Measurements from ENCODE around the gene LANCL1. TPM values are rescaled to one million over a fixed set of nuclear protein-coding genes. Genes with fewer than 3 reads are reported as not detected.

Gene LANCL1
- total and polyA plus RNA-seq, 2 donors from 2014 or later, result 28.0 to 47.4 TPM

DNA sequence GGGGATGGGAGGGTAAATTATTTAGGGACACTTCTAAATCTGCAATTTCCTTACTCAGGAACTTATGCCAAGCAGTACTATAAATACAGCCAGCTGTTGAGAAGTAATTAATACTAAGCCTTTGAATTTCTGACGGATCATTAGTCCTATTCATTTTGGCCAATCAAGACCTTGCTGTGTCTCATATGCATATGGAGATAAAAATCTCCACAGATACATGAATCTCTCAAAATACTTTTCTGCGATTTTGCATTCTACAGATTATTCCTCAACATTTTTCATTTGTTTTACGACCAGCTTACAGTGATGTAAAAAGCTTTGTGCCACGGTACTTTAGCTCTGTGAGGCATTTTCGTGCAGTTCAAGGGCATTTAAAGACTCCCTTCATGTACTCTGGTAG, 16.7 kb downstream of the LANCL1 start:
- FAIRE-seq, result no peak
- intact Hi-C loops (cut with DNase I), result no loop called here
- Histone ChIP-seq H3K27ac (ENCODE audit: low read depth in 2 of 2, low read length in 2 of 2) (no peak overlapping the region), H3K4me3 (ENCODE audit: low read length in 3 of 3) (no peak overlapping the region), H3K36me3 (ENCODE audit: control insufficient read depth in 2 of 3, insufficient read depth in 3 of 3, low read length in 3 of 3) (peaks cover 0 to 14% (median 7%) of the 10 kb centered on the region in 3 donors), H3K9me3 (ENCODE audit: control insufficient read depth in 2 of 3, insufficient read depth in 1 of 3, low read length in 3 of 3) (no peaks in the 10 kb centered on the region), H3K27me3 (ENCODE audit: control insufficient read depth, insufficient read depth, low read length) (no peaks in the 10 kb centered on the region), H3K9ac (ENCODE audit: low read length in 3 of 3) (no peak overlapping the region), H3K4me1 (ENCODE audit: control insufficient read depth in 2 of 3, insufficient read depth in 2 of 3, low read depth in 1 of 3, low read length in 3 of 3) (no peaks in the 10 kb centered on the region)
- no peak for DNase-seq
- TF ChIP-seq, protein P1, sequence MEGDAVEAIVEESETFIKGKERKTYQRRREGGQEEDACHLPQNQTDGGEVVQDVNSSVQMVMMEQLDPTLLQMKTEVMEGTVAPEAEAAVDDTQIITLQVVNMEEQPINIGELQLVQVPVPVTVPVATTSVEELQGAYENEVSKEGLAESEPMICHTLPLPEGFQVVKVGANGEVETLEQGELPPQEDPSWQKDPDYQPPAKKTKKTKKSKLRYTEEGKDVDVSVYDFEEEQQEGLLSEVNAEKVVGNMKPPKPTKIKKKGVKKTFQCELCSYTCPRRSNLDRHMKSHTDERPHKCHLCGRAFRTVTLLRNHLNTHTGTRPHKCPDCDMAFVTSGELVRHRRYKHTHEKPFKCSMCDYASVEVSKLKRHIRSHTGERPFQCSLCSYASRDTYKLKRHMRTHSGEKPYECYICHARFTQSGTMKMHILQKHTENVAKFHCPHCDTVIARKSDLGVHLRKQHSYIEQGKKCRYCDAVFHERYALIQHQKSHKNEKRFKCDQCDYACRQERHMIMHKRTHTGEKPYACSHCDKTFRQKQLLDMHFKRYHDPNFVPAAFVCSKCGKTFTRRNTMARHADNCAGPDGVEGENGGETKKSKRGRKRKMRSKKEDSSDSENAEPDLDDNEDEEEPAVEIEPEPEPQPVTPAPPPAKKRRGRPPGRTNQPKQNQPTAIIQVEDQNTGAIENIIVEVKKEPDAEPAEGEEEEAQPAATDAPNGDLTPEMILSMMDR (IDR thresholded peaks at IDR 0.05; ENCODE audit: borderline replicate concordance, extremely low read depth, insufficient read depth), result no peak

DNA sequence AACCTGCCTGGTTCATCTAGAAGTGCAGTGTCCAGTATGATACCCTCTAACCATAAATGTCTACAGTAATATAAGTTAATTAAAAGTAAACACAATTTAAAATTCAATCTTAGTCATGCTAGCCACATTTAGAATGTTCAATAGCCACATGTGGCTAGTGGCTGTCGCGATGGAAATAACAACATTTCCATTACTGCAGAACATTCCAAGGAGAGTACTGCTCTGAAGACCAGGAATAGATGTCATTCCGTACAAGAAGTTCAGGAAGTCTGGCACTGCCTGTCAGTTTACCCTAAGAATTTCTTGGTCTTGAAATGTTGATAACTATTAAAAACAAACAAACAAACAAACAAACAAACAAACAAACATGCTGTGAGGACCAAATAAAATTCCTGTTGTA, 17.2 kb downstream of the LANCL1 start:
- H3K9ac ChIP-seq (ENCODE audit: low read length in 3 of 3), result no peak overlapping the region
- intact Hi-C loops (cut with DNase I), result no loop called here
- no peak for FAIRE-seq
- H3K4me3 ChIP-seq (ENCODE audit: low read length in 3 of 3), result no peak overlapping the region
- peaks cover 3 to 15% (median 7%) of the 10 kb centered on the region in 3 donors for H3K36me3 ChIP-seq (ENCODE audit: control insufficient read depth in 2 of 3, insufficient read depth in 3 of 3, low read length in 3 of 3)
- H3K27ac ChIP-seq (ENCODE audit: low read depth in 2 of 2, low read length in 2 of 2), result no peak overlapping the region
- TF ChIP-seq, protein P1 (IDR thresholded peaks at IDR 0.05; ENCODE audit: borderline replicate concordance, extremely low read depth, insufficient read depth), result no peak
- no peaks in the 10 kb centered on the region for H3K9me3 ChIP-seq (ENCODE audit: control insufficient read depth in 2 of 3, insufficient read depth in 1 of 3, low read length in 3 of 3)
- no peaks in the 10 kb centered on the region for H3K4me1 ChIP-seq (ENCODE audit: control insufficient read depth in 2 of 3, insufficient read depth in 2 of 3, low read depth in 1 of 3, low read length in 3 of 3)
- no peak for DNase-seq
- no peaks in the 10 kb centered on the region for H3K27me3 ChIP-seq (ENCODE audit: control insufficient read depth, insufficient read depth, low read length)

DNA sequence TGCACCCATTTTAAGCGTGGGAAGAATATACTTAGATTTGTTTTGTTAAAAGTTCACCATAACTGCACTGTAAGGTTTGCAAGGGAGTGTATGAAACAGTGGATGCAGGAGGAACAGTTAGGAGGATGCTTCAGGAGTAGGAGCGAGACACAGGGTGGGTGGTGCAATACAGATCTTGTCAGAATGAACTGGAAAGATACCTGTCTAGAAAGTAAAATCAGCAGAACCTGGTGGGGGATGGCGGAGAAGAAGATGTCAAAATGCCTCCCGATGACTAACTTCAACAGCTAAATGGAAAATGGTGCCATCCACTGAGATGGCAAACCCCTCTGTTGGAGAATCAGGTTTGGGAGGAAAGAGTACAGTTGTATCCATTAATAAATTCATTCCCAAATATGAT, 18.2 kb downstream of the LANCL1 start:
- Histone ChIP-seq H3K27ac (ENCODE audit: low read depth in 2 of 2, low read length in 2 of 2) (no peak overlapping the region), H3K36me3 (ENCODE audit: control insufficient read depth in 2 of 3, insufficient read depth in 3 of 3, low read length in 3 of 3) (peaks cover 3 to 15% (median 14%) of the 10 kb centered on the region in 3 donors), H3K4me3 (ENCODE audit: low read length in 3 of 3) (no peak overlapping the region), H3K9ac (ENCODE audit: low read length in 3 of 3) (no peak overlapping the region), H3K9me3 (ENCODE audit: control insufficient read depth in 2 of 3, insufficient read depth in 1 of 3, low read length in 3 of 3) (no peaks in the 10 kb centered on the region), H3K4me1 (ENCODE audit: control insufficient read depth in 2 of 3, insufficient read depth in 2 of 3, low read depth in 1 of 3, low read length in 3 of 3) (no peaks in the 10 kb centered on the region), H3K27me3 (ENCODE audit: control insufficient read depth, insufficient read depth, low read length) (no peaks in the 10 kb centered on the region)
- intact Hi-C loops (cut with DNase I), result no loop called here
- FAIRE-seq, result no peak
- no peak for DNase-seq
- TF ChIP-seq, protein P1 (IDR thresholded peaks at IDR 0.05; ENCODE audit: borderline replicate concordance, extremely low read depth, insufficient read depth), result no peak

DNA sequence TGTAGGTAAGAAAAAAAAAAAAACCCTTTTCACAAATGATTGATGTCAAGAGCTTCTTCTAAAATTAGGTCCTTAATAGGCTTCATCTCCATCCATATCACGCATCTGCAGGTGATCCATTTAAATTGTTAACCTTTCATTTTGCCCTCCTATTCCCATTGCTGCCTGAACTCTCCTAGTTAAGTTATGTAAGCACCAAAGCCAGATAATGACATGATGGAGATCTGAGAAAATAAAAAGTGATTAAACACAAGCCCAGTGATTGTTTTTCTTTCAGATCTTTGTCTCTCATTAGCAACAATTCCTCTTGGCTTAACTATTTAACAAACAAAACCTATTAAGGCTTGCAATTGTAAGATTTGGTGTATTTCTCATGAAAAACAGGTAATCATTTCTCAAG, 20.0 kb downstream of the LANCL1 start:
- H3K36me3 ChIP-seq (ENCODE audit: control insufficient read depth in 2 of 3, insufficient read depth in 3 of 3, low read length in 3 of 3), result peaks cover 5 to 16% (median 15%) of the 10 kb centered on the region in 3 donors
- TF ChIP-seq, protein P1 (IDR thresholded peaks at IDR 0.05; ENCODE audit: borderline replicate concordance, extremely low read depth, insufficient read depth), result no peak
- FAIRE-seq, result no peak

More for the DNA sequence above, 20.0 kb downstream of the LANCL1 start:
- Histone ChIP-seq H3K9ac (ENCODE audit: low read length in 3 of 3) (no peak overlapping the region), H3K9me3 (ENCODE audit: control insufficient read depth in 2 of 3, insufficient read depth in 1 of 3, low read length in 3 of 3) (no peaks in the 10 kb centered on the region), H3K27me3 (ENCODE audit: control insufficient read depth, insufficient read depth, low read length) (no peaks in the 10 kb centered on the region), H3K27ac (ENCODE audit: low read depth in 2 of 2, low read length in 2 of 2) (no peak overlapping the region), H3K4me1 (ENCODE audit: control insufficient read depth in 2 of 3, insufficient read depth in 2 of 3, low read depth in 1 of 3, low read length in 3 of 3) (no peaks in the 10 kb centered on the region), H3K4me3 (ENCODE audit: low read length in 3 of 3) (no peak overlapping the region)
- intact Hi-C loops (cut with DNase I), result no loop called here
- no peak for DNase-seq
